HT1080 (cell line): ENCODE results near the gene DEAF1. TPM values are rescaled to one million over a fixed set of nuclear protein-coding genes. Genes with fewer than 3 reads are reported as not detected.
"Not testable (repeated sequence)": the region's sequence is repeated elsewhere in the genome, so short reads cannot be mapped to it uniquely, and the experiment has no call there.

Source experiments
- DNase-seq: peaks from one replicate; pipeline ENCODE4 v3.0.0-alpha.2; 2015; ENCODE audit warnings: low read depth
- total RNA-seq: library from RNA; depleted of rRNA; stranded (reverse); fragments of >200 nt; shearing (Covaris generic); gene quantifications from 2 replicates; pipeline ENCODE4 v1.2.3, GENCODE V29; 2014

Gene DEAF1
- total RNA-seq, 1 experiment from 2014 or later: 64.5 TPM

- DNase-seq: no peak
Observed at GRCh38 chr11:686451-687243, 8.4 kb downstream of the DEAF1 start.

- DNase-seq: no peak
Observed at GRCh38 chr11:680970-681369, 14.1 kb downstream of the DEAF1 start.

DNA sequence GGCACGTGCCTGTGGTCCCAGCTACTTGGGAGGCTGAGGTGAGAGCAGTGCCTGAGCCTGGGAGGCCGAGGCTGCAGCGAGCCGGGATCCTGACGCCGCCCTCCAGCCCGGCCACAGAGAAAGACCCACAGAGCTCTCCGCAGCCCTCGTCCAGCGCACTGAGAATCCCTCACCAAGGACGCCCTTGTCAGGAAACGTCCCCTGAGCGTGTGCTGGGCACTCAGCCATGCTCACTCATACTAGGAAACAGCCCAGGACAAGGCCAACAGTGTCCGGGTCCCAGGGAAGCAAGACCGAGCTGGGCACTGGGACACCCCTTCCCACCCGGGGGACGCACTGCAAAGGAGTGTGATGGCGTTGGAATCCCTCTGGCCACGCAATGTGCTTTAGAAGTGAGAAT, 14.5 kb downstream of the DEAF1 start:
- no peak for DNase-seq

- DNase-seq: no peak
Observed at GRCh38 chr11:679271-680207, 15.5 kb downstream of the DEAF1 start.

GRCh38 chr11:678297-678696, 16.7 kb downstream of the DEAF1 start:
- no peak for DNase-seq

DNA sequence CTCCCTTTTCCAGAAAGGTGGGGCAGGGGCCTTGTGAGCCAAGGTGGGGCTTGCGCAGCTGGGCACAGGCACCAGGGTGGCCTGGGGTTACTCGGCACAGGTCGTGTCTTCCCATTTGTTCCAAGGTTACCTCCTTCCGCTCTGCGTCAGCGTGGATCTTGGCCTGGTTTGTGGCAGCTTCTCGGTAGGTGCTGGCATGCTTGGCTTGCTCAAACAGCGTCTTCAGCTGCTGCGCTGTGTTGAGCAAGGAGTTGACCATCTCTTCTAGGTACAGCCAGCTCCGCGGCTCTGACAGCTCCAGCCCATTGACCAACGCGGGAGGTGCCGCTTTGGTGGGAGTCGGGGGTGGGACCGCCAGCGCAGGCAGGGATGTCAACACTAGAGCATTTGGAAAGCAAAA, 20.6 kb downstream of the DEAF1 start:
- DNase-seq: no peak

DNA sequence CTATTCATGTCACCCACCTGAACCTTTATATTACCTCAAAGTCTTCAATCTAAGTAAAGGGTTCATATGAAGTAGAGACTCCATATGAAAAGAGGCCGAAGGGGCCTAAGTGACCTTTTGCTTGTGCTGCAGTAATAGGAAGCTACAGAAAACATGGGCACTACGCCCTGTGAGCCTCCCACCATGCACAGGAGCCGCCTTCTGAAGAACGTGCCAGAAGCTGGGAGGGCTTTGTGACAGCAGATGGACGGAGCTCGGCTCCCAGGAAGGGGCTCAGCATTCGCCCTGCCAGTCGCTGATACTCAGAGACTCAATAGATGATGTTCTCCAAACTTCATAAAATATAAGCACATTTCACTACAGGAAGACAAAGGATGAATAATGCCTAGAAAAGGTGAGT, 21.2 kb downstream of the DEAF1 start:
- no peak for DNase-seq

- no peak for DNase-seq
Observed at GRCh38 chr11:665704-666281, 29.2 kb downstream of the DEAF1 start.

DNA sequence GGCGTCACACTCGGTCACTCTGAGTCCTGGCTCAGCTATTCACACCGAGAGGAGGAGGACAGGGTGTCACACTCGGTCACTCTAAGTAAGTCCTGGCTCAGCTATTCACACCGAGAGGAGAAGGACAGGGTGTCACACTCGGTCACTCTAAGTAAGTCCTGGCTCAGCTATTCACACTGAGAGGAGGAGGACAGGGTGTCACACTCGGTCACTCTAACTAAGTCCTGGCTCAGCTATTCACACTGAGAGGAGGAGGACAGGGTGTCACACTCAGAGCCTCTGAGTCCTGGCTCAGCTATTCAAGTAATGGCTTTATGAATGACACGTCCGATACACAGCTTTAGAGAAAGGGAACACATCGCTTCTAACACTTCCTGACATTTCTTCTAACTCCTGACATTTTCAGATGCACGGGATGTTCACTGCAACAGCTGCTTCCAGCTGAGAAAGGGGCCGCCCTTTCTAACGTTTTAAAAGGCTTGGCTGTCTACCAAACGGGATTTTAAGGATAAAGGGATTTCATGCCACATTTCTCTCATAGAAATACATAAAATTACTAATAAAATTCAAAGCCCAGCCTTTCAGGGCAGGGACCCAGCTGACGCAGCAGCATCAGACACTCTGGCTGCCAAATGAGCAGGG, 29.8 kb downstream of the DEAF1 start:
- DNase-seq: no peak

DNA sequence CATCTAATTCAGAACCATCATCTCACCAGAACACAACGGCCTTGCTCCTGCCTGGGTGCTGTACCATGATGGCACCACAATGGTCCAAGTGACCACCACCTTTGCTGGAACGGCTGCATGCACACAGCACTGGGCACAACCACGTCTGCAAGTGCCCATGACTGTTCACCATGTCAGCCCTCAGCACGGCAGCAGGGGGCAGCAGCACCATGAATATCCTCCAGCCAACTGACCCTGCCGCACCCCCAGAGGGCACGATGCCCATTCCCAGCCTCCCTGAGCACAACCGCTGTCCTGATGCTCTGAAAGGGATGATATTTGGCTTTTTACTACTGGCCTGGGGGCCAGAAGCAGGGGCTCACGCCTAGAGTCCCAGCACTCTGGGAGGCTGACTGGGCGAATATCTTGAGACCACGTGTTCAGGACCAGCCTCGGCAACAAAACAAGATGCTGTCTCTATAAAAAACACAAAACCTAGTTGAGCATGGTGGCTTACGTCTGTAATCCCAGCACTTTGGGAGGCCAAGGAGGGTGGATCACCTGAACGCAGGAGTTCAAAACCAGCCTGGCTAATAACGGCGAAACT, 32.2 kb downstream of the DEAF1 start:
- DNase-seq: peak; percentile 49

GRCh38 chr11:660681-661444, 34.2 kb downstream of the DEAF1 start:
- no peak for DNase-seq

DNA sequence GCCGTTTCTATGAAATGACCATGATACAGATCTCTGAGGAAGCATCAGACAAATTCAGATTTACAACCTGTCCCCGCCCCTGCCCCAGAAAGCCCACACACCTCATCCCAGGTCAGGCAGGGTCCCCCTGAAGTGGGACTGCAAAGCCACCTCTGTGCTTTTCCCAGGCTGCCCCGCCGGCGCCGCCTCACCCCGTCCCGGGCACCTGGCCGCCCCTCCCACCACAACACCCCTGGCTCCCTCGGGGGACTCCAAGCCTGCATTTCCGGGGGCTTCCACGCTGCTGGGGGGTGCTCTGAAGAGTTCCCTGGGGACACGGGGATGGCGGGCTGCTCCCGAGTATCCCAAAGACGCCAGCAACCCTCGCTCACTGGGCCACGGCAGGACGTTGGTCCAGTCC, 34.7 kb downstream of the DEAF1 start:
- DNase-seq: no peak

DNA sequence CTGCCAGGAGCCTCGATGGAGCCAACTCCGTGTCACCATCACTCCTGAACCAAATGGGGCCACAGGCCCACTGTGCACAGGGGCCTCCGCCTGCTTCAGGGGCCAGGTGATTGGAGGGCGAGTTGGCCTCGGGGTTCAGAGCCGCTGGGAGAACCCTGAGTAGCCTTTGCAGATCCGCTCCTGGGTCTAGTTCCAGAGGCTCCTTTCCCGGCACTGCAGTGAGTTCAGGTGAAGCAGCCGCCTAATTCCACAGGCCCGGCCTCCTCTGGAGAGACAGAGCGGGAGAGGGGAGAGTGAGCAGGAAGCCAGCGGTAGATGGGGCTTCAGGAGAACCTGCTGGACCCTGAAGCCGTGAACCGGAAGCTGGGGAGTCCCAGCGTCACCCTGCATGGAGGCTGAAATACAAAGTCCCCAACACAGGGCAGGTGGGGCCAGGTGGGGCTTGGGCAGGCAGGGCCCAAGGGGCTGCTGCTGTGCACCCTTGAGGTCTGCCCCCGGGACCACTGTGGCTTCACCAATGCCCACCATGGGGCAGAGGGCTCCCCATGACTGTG, 35.4 kb downstream of the DEAF1 start:
- DNase-seq: no peak

DNA sequence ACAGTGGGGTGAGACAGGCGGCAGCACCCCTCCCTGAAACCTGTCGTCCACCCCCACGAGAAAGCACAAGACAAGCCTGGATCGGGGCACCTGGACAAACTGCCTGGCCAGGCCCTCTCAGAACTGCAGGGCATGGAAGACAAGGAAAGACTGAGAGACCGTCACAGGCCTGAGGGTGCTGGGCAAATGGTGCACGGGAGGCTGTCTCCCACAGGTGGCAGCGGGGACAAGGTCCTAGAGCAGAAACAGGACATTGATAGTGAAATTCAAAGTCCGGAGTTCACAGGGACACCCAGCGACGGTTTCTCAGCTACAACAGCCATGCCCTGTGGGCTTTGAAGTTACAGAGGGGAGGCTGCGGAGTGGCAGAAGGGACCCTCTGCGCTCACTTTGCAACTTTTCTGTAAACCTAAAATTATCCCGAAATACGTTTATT, 37.3 kb downstream of the DEAF1 start:
- no peak for DNase-seq

DNA sequence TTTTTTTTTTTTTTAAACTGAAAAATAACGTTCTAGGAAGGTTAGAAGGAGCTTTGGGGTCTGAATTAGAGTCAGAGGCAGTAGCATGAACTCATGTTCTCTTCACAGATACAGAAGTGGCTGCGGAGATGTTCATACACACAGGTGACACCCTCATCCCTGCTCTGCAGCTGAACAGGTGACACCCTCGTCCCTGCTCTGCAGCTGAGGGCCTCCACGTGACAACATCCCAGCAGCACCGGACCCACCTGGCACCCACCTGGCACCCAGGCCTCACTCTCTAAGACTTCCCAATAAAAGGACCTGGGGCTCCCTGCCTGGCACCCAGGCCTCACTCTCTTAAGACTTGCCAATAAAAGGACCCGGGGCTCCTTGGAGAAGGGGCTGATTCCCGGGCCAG, 38.2 kb downstream of the DEAF1 start:
- no peak for DNase-seq

DNA sequence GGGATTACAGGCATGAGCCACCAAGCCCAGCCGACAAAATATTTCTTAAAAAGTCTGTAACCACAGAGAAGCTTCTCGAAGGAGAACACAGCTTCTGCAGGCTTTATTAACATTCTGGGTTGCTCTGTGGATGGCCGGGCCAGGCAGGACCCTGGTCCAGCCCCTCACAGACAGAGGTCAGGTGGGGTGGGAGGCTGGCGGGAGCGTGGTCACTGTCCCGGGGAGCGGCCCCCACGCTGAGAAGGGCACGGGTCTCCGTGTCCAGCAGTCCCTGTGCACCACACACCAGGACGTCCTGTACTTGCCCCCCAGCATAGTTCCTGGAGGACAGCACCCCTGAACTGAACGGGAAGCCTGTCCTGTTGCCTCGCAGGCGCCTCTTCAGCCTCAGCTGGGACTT, 38.6 kb downstream of the DEAF1 start:
- DNase-seq: no peak

DNA sequence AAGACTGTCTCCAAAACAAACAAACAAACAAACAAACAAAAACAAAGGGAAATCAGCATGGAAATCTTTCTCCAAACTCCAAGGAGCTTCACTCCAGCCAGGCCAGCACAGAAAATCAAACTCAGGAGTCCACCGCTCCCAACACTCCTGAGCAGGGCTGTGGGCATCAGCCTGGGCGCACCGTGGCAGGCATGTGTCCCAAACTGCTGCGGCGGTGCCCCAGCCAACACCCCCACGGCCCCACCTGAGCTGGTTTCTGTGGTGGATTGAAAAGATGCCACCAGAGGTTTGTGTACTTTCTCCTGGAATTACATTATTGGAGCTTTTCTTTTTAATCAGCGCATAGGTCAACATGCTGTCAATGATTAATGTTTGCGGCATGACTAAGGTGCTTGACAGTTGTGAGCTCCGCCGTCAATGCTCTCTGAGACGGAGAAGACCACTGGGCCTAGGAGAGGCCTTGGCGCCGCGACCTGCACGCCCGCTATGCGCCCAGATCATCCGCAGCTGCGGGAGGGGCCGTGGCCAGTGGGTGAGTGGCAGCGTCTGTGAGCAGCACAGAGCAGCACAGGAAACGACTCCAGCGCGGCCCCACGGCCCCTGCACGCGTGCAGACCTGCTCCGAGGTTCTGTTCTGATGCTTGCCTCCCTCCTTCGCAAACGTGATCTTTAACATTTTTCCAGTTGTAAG, 39.8 kb downstream of the DEAF1 start:
- DNase-seq: no peak

DNA sequence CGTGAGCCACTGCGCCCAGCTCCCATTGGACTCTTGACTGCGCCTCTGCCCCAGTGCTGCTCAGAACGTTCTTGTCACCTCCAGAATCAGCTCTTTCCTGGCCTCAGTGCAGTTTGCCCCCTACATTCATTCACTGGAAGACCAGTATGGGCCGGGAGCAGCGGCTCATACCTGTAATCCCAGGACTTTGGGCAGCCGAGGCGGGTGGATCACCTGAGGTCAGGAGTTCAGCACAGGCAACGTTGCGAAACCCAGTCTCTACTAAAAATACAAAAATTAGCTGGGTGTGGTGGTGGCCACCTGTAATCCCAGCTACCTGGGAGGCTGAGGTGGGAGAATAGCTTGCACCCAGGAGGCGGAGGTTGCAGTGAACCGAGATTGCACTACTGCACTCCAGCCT, 40.6 kb downstream of the DEAF1 start:
- DNase-seq: not testable (repeated sequence)

DNA sequence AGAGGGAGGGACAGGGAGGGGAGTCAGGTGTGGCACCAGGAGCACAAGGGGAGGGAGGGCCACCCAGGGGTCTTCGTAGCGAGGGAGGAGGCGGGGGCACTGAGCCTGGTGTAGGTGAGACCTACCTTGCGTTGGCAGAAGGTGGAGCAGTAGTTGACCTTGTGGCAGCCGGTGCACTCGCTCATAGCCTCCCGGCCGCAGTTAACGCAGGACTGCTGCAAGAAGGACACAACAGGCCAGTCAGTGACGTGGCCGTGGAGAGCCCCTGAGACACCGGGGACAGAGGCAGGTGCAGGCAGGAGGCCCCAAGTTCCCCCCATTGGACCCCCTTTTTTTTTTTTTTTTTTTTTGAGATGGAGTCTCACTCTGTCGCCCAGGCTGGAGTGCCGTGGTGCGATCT, 41.2 kb downstream of the DEAF1 start:
- no peak for DNase-seq
